ENCODE data around the gene CACNG6.

- TF ChIP-seq POLR2AphosphoS5 (IDR thresholded peaks at IDR 0.05) (no peak), CTCF (IDR thresholded peaks at IDR 0.05) (no peak), EP300 (IDR thresholded peaks at IDR 0.05) (no peak)
Measured at GRCh38 chr19:53971673-53972072, 19.8 kb upstream of the CACNG6 start.

All from upper lobe of left lung (tissue), 4 donors.